DMS53 treated with DMSO at 0.1 percent for 48 hours (cell line): Measurements from ENCODE around the gene PSMD12.
"Not testable (repeated sequence)": the region's sequence is repeated elsewhere in the genome, so short reads cannot be mapped to it uniquely, and the experiment has no call there.

ENCODE experiments used
- DNase-seq: peaks from one replicate; lab custom pipeline; 2025; ENCODE audit not compliant: unreplicated experiment; lab: John Stamatoyannopoulos, UW

Gene PSMD12

GRCh38 chr17:67359960-67360791 lies 6.2 kb downstream of the PSMD12 start:
- no peak for DNase-seq

- no peak for DNase-seq
These were observed 7.8 kb downstream of the PSMD12 start for GRCh38 chr17:67358612-67359011.

GRCh38 chr17:67353929-67354574 lies 12.3 kb downstream of the PSMD12 start:
- no peak for DNase-seq

- DNase-seq = no peak
These were observed 13.2 kb downstream of the PSMD12 start for GRCh38 chr17:67353161-67353560.

GRCh38 chr17:67349420-67349819 lies 17.0 kb downstream of the PSMD12 start:
- DNase-seq = no peak

- no peak for DNase-seq
These were observed 18.6 kb downstream of the PSMD12 start for GRCh38 chr17:67347826-67348225.

- DNase-seq = no peak
These were observed 23.1 kb downstream of the PSMD12 start for GRCh38 chr17:67343237-67343636.

GRCh38 chr17:67338353-67338752 lies 28.0 kb downstream of the PSMD12 start:
- not testable (repeated sequence) for DNase-seq

GRCh38 chr17:67336859-67337258 lies 29.5 kb downstream of the PSMD12 start:
- DNase-seq = no peak

GRCh38 chr17:67335245-67335835 lies 31.0 kb downstream of the PSMD12 start:
- DNase-seq = no peak

- DNase-seq = not testable (repeated sequence)
These were observed 34.2 kb downstream of the PSMD12 start for GRCh38 chr17:67332162-67332508.

- not testable (repeated sequence) for DNase-seq
These were observed 34.8 kb downstream of the PSMD12 start for GRCh38 chr17:67331381-67332161.

- DNase-seq = no peak
These were observed 38.4 kb downstream of the PSMD12 start for GRCh38 chr17:67328026-67328425.

GRCh38 chr17:67326959-67327745 lies 39.2 kb downstream of the PSMD12 start:
- DNase-seq = not testable (repeated sequence)

- no peak for DNase-seq
These were observed 39.9 kb downstream of the PSMD12 start for GRCh38 chr17:67326440-67326839.

GRCh38 chr17:67324330-67324729 lies 42.0 kb downstream of the PSMD12 start:
- no peak for DNase-seq

GRCh38 chr17:67323445-67323844 lies 42.9 kb downstream of the PSMD12 start:
- no peak for DNase-seq

- DNase-seq = no peak
These were observed 44.2 kb downstream of the PSMD12 start for GRCh38 chr17:67322042-67322787.

GRCh38 chr17:67321486-67321885 lies 44.9 kb downstream of the PSMD12 start:
- not testable (repeated sequence) for DNase-seq

GRCh38 chr17:67316781-67317180 lies 49.6 kb downstream of the PSMD12 start:
- DNase-seq = no peak
